NCI-H2081 treated with DMSO at 0.1 percent for 48 hours (cell line): ENCODE measurements around the gene KRT40.
"Not testable (repeated sequence)": the region's sequence is repeated elsewhere in the genome, so short reads cannot be mapped to it uniquely, and the experiment has no call there.

Source experiments
- DNase-seq: peaks from one replicate; lab custom pipeline; 2025; lab: John Stamatoyannopoulos, UW

KRT40 gene

DNA sequence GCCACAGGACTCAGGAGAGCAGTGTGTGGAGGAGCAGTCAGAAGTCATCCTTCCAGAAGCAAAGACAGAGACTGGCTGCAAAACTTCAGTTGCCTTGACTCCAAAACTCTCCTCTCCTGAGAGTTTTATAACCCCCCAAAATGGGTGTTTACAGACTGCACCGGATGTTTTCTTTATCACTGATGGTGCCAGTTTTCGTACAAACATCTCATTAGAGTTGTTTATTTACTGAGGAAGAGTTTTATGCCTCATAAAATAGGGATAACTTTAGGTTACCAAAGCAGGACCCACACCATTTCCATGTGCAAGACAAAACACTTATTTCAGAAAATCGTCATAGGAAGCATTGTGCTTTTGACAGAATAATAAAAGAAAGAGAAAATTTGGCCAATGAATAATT is at the start of gene KRT40:
KRT40 (minus strand) TSS at position 101 of the 400 bp plus-strand sequence; CDS start at position 48, 53 bp downstream.
- no peak for DNase-seq

GRCh38 chr17:41029633-41030245 is 45.6 kb upstream of the KRT40 start, which contains the start of gene KRTAP1-4:
TSS of gene KRTAP1-4 (minus strand) at chr17:41030195. CDS start at chr17:41030078, 117 bp downstream.
- no peak for DNase-seq

DNA sequence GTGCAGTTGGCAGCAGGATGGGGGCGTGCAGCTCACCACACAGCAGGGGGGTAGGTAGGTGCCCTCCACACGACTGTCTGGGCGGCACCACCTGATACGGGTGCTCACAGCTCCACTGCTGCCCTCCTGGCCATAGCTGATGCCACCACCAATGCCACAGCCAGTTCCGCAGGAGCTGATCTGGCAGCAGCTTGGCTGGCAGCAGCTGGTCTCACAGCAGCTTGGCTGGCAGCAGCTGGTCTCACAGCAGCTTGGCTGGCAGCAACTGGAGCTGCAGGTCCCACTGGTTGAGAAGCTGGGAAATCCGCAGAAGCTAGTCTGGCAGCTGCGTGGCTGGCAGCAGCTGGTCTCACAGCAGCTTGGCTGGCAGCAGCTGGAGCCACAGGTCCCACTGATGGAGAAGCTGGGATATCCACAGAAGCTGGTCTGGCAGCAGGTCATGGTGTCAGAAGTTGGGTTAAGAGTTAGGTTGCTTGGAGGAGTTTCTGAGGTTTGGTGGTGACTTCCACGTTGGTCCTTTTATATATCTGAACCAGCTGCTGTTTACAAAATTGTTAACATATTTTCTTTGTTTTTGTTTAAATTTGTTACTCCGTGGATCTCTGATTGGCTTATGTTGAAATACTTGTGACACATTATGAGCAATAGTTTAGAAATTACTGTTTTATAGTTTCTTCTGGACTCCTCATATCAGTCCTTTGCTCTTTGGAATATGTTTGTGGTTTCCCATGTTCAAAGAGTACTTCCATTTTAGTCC is 42.8 kb upstream of the KRT40 start, which contains the start of gene KRTAP1-5:
KRTAP1-5 (minus strand) TSS at position 494 of the 757 bp plus-strand sequence; CDS start at position 441, 53 bp downstream.
- no peak for DNase-seq

GRCh38 chr17:41024697-41025096 is 40.6 kb upstream of the KRT40 start:
- DNase-seq = no peak

- DNase-seq = no peak
Observed at GRCh38 chr17:41020336-41020735, 36.2 kb upstream of the KRT40 start.

- no peak for DNase-seq
Observed at GRCh38 chr17:41019415-41019814, 35.3 kb upstream of the KRT40 start.

DNA sequence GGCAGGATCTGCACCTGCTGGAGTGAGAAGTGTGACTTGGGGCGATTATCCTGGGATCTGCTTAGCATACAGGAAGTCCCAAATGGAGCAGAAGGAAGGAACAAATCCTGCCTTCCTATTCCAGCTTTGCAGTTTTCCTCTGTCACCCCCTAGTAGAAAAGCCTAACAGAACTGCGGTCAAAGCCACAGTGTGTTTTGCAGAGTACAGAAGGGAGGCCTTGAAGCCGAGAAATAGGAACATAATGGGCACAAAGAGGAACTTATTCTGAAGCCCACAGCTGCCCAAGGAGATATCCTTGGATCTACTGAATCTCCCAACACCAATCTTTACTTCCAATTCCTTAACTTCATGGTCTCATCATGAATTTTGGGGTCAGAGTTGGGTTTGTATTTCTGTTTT is 34.4 kb upstream of the KRT40 start:
- no peak for DNase-seq

DNA sequence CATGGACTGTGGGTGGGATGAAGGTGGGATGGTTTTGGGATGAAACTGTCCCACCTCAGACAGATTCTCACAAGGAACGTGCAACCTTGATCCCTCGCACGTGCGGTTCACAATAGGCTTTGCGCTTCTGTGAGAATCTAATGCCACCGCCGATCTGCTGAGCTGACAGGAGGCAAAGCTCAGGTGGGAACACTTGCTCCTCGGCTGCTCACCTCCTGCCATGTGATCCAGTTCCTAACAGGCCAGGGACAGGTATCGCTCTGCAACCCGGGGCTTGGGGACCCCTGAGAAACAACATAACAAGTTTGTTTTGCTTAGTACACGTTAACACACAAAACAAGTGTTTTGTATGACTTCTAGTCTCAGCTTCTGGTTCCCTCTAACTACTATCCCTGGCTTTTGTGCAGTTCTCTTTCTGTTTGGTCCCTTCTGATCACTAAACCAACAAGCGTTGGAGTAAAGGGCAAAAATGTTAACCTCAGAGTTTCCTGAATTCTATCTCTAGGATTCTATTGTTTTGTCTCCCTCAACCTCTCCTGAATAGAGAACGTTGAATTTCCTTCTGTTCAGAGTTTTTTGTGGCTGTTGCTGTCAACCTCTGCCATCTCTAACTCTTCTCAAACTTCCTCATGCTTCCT is 32.6 kb upstream of the KRT40 start:
- DNase-seq = no peak

DNA sequence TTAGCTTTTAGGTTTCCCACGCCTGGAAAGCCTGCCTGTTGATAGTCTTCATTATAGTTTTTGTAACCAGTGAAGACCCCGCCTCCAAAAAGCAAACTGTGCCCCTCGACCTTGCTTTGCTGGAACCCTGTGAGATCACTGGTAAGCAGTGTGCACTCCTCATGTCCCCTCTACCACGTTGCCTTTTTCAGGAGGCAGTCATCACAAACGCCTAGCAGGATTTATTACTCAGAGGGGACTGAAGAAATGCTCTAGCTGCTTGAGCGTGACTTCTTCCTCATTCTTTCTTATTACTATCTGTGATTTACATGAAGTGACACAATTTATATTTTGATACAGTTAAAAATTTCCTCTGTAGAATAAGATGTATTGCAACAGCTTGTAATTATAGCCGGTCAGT is 31.3 kb upstream of the KRT40 start:
- no peak for DNase-seq

GRCh38 chr17:41013606-41014005 is 29.5 kb upstream of the KRT40 start:
- DNase-seq = no peak

GRCh38 chr17:41013181-41013580 is 29.1 kb upstream of the KRT40 start:
- no peak for DNase-seq

DNA sequence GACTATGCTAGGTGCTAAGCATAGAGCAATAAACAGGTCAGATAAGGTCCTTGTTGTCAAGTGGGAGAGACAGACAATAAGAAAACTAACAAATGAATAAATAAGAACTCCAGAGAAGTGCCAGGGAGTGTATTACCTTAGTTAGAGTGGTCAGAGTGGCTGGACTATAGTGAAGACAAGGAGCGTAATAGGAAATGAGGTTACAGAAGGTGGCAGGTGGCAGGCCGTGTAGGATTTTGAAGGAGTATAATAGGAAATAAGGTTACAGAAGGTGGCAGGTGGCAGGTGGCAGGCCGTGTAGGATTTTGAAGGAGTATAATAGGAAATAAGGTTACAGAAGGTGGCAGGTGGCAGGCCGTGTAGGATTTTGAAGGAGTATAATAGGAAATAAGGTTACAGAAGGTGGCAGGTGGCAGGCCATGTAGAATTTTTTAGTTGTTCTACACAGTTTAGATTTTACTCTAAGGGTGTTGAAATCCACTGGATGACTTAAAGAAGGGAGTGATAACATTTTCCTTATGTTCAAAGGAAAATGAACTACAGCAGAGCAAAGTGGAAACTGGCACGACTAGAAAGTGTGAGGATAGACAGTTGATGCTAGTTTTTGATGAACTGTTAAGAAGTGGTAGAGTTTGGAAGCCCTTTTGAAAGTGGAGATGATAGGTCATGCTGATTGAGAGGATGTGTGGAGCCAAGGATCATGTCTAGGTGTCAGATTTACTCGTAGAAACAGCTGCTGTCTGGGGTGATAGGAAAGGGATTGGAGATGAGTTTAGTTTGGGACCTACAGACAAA is 28.4 kb upstream of the KRT40 start:
- no peak for DNase-seq

GRCh38 chr17:41010441-41010840 is 26.3 kb upstream of the KRT40 start:
- no peak for DNase-seq

DNA sequence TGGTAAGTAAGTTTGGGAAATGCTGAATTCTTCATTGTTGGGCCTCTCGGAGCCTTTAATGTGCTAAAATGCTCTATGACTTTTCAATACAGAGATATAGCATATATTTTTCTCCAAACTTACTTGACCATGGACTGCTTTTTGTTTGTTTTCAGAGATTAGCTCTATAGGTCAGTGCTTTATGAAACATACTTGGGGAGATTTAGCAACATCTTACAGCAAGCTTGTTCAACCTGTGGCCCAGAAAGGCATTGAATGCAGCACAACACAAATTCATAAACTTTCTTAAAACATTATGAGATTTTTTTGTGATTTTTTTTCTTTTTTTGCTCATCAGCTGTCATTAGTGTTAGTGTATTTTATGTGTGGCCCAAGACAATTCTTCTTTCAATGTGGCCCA is 25.8 kb upstream of the KRT40 start:
- no peak for DNase-seq

DNA sequence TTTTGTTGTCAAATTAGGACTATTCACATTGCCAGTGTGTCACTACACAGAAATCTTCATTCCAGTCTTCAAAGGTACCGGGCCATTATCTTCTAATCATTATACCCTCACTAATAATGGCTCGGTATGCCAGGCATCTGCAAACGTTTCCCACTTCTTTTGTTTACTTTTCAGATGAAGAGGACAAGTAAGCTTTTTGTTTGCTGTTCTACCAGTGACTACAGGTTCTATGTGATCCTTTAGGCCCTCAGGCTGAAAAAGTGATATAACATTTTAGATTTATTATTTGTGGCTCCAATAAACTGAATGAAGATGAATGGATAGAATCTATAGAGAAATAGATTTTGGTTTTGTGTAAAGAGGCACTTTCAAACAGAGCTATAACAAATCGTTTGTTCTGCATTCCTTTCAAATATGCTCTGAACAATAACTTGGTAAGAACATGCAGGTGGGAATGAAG is 25.2 kb upstream of the KRT40 start:
- no peak for DNase-seq

DNA sequence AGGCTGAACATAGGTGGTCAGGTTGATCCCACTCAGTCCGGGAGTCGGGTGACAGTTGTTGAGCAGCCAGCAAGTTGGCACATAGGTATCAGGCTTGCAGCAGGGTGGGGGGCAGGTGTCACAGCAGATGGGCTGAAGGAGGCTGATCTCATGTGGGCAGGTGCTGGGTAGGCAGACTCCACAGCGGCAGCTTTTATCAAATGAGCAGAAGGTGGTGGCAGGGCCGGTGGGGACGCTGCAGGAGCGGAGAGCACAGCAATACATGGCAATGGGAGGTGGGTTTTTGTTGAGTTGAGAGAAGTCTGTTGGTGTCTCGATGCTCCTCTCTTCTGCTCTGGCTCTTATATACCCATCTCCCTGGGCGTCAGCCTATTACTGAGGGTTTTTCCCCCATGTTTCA is 24.7 kb upstream of the KRT40 start, which contains the start of gene KRTAP3-1:
KRTAP3-1 (minus strand) TSS at position 318 of the 400 bp plus-strand sequence; CDS start at position 264, 54 bp downstream.
- no peak for DNase-seq

- DNase-seq = no peak
Observed at GRCh38 chr17:41004397-41004796, 20.3 kb upstream of the KRT40 start.

- DNase-seq = no peak
Observed at GRCh38 chr17:41003926-41004325, 19.8 kb upstream of the KRT40 start.

DNA sequence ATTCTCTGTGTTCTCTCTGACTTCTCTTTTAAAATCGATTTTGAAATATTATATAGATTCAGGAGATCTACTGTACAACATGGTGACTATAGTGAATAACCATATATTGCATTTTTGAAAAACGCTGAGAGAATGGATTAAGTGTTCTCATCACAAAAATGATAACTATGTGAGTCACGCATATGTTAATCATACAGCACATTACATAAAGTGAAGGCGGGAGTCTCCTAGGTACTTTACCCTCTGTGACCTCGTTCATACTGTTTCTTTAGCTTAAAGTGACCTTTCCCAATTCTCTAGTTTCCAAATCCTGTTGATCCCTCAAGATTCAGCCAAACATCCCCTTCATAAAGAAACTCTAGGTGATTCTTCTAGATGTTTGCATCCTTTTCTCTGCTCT is 18.7 kb upstream of the KRT40 start:
- no peak for DNase-seq

DNA sequence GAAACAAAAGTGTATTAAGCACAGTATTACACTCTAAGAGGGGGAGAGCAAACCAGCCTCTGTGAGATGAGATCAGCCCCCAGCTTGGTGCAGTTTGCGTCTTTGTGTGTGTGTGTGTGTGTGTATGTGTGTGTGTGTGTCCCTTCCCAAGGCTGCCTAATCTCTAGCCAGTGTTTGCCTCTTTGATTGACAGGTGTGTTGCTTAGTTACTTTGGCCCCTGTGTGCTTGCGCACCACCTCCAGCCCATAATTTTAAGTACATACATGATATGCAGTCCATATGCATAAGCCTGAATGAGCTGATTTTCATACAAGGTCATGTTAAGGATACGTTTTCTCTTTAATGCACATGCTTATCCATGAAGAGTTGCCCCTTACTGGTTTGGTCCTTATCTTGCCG is 17.7 kb upstream of the KRT40 start:
- no peak for DNase-seq

- not testable (repeated sequence) for DNase-seq
Observed at GRCh38 chr17:40999563-40999962, 15.4 kb upstream of the KRT40 start, which contains the start of gene KRTAP3-2. TSS of gene KRTAP3-2 (minus strand) at chr17:40999906. CDS start at chr17:40999853, 53 bp downstream.

GRCh38 chr17:40997361-40997760 is 13.2 kb upstream of the KRT40 start:
- no peak for DNase-seq
